SJCRH30 (cell line): ENCODE data around the gene USP53. TPM values are rescaled to one million over a fixed set of nuclear protein-coding genes. Genes with fewer than 3 reads are reported as not detected.
"Not testable (repeated sequence)": the region's sequence is repeated elsewhere in the genome, so short reads cannot be mapped to it uniquely, and the experiment has no call there.

Experiments
- DNase-seq, 2 experiments: peaks; one replicate each; pipeline ENCODE4 v3.0.0-alpha.2; 2015 to 2020
- H3K27ac ChIP-seq: fragments of 250-450 bp; sonication (Bioruptor Pico); 2 replicates; pipeline ENCODE4 v1.5.1; 2020; ENCODE audit warnings: mild to moderate bottlenecking, moderate library complexity
- H3K27me3 ChIP-seq: fragments of 250-450 bp; sonication (Bioruptor Pico); 2 replicates; pipeline ENCODE4 v1.5.1; 2020; ENCODE audit warnings: mild to moderate bottlenecking, moderate library complexity
- H3K36me3 ChIP-seq: fragments of 250-450 bp; sonication (Bioruptor Pico); 2 replicates; pipeline ENCODE4 v1.5.1; 2020; ENCODE audit warnings: mild to moderate bottlenecking, moderate library complexity
- H3K4me1 ChIP-seq: fragments of 250-450 bp; sonication (Bioruptor Pico); 2 replicates; pipeline ENCODE4 v1.5.1; 2020; ENCODE audit warnings: mild to moderate bottlenecking, moderate library complexity
- H3K4me3 ChIP-seq: fragments of 250-450 bp; sonication (Bioruptor Pico); 2 replicates; pipeline ENCODE4 v1.5.1; 2020; ENCODE audit warnings: mild to moderate bottlenecking, moderate library complexity
- H3K9me3 ChIP-seq: fragments of 250-450 bp; sonication (Bioruptor Pico); replicated peaks from 2 replicates; pipeline ENCODE4 v1.5.1; 2020; ENCODE audit warnings: mild to moderate bottlenecking, moderate library complexity
- total RNA-seq: library from RNA; depleted of rRNA; stranded (reverse); fragments of >200 nt; shearing (Covaris generic); gene quantifications from 2 replicates; pipeline ENCODE4 v1.2.3, GENCODE V29; 2014; rRNA removed

USP53 gene
- total RNA-seq: 10.5 and 14.0 TPM in 2 replicates

DNA sequence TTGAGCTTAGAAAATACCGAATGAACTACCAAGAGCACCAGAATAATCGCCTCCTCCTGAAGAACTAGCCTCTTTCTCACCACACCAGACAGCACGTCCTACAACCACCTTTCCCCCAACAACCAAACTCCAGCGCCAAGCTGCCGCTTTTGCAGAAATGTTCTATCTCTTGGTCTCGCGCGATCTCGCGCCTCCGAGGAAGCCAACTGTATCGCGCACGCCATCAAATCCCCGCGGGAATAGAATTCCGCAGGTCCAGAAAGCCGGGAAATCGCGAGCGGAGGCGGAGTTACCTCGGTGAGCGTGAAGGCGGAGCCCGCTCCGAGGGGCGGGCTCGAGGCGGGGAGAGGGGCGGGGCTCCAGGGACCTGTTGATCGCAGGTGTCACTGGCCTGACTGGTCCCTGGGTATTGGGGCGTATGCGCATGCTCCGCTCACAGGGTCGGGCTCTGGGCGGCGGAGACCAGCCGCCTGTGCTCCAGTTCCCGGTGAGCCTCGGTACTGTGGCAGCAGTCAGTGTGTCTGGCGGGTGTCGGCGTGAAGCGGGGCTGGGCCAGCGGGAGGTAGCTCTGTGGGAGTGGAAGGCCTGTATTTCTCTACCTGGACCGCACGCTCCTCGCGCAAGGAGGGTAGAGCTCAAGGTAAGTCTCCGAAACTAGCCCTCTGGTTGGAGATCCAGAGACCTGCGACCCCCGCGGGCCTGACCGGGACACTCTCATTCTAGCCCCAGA lies at the start of gene USP53:
Gene USP53, plus strand, starts transcription at position 480 of the 730 bp plus-strand sequence. CDS start 27,047 bp downstream, outside the sequence.
- no peaks in the 10 kb centered on the region for H3K36me3 ChIP-seq
- peak; percentile 98 to 99 for DNase-seq
- no peaks in the 10 kb centered on the region for H3K27me3 ChIP-seq
- H3K4me1 ChIP-seq: 0 out of 2 replicates have a peak, but pooled peaks cover 4% of the 10 kb centered on the region
- H3K27ac ChIP-seq: peak within 1 kb of the TSS; percentile 59
- H3K4me3 ChIP-seq: peak within 1 kb of the TSS; percentile 70
- no peaks in the 10 kb centered on the region for H3K9me3 ChIP-seq

DNA sequence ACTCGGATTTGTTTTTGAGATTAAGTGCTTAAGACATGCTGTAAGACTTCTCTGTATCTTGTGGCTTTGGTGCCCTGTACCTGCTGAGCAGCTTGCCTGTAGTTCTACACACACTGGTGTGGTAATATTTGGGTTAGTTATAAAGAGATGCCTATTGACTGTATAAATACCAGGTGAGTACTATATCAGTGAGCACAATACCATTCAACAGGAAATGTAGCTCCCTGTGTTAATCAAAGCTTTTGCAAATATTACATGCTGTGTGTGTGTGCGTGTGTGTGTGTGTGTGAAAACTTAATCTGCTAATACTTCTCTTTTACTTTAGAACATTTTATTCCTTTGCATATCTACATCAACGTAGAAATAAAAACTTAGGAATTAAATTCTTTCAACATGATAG lies 46.7 kb upstream of the USP53 start:
- H3K36me3 ChIP-seq: no peaks in the 10 kb centered on the region
- H3K27me3 ChIP-seq: no peaks in the 10 kb centered on the region
- 0 out of 2 replicates have a peak, but pooled peaks cover 3% of the 10 kb centered on the region for H3K9me3 ChIP-seq
- no peak for DNase-seq
- H3K4me1 ChIP-seq: peaks cover 10% of the 10 kb centered on the region
- H3K27ac ChIP-seq: no peak overlapping the region
- H3K4me3 ChIP-seq: no peak overlapping the region

DNA sequence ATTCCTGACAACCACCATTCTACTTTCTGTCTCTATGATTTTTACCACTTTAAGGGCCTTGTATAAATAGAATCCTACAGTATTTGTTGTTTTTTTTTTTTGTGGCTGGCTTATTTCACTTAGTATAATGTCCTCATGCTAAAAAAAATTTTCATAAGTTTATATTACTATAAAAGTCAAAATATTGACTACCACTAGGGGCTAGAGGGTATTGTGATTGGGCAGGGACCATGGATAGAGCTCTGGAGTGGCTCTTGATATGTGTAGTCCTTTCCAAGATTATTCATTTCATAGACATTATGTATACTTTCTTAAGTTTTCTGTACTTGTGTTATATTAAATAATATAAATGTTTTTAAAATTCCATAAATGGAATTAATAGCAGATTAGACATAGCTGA lies 42.3 kb upstream of the USP53 start:
- no peaks in the 10 kb centered on the region for H3K27me3 ChIP-seq
- H3K9me3 ChIP-seq: 0 out of 2 replicates have a peak, but pooled peaks cover 3% of the 10 kb centered on the region
- H3K36me3 ChIP-seq: no peaks in the 10 kb centered on the region
- no peaks in the 10 kb centered on the region for H3K4me1 ChIP-seq
- no peak overlapping the region for H3K27ac ChIP-seq
- no peak overlapping the region for H3K4me3 ChIP-seq
- DNase-seq: no peak

DNA sequence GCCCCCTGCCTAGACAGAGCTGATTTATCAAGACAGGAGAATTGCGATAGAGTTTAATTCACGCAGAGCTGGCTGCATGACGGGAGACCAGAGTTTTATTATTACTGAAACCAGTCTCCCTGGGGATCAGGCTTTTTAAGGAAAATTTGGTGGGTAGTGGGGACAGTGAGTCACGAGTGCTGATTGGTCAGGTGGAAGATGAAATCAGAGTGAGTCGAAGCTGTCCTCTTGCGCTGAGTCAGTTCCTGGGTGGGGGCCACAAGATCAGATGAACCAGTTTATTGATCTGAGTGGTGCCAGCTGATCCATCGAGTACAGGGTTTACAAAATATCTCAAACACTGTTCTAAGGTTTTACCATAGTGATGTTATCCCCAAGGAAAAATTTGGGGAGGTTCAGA lies 40.3 kb upstream of the USP53 start:
- H3K36me3 ChIP-seq: no peaks in the 10 kb centered on the region
- H3K27ac ChIP-seq: no peak overlapping the region
- no peaks in the 10 kb centered on the region for H3K4me1 ChIP-seq
- no peaks in the 10 kb centered on the region for H3K27me3 ChIP-seq
- no peak overlapping the region for H3K4me3 ChIP-seq
- no peak for DNase-seq
- 0 out of 2 replicates have a peak, but pooled peaks cover 3% of the 10 kb centered on the region for H3K9me3 ChIP-seq

DNA sequence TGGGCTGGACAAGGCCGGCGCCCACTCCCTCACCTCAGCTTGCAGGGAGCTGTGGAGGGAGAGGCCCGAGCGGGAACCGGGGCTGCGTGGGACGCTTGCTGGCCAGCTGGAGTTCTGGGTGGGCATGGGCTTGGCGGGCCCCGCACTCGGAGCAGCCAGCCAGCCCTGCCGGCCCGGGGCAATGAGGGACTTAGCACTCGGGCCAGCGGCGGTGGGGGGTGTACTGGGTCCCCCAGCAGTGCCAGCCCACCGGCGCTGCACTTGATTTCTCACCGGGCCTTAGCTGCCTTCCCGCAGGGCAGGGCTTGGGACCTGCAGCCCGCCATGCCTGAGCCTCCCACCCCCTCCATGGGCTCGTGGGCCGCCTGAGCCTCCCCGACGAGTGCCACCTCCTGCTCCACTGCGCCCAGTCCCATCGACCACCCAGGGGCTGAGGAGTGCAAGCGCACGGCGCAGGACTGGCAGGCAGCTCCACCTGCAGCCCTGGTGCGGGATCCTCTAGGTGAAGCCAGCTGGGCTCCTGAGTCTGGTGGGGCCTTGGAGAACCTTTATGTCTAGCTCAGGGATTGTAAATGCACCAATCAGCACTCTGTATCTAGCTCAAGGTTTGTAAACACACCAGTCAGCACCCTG lies 38.7 kb upstream of the USP53 start:
- H3K27me3 ChIP-seq, H3K4me1 ChIP-seq, H3K36me3 ChIP-seq, DNase-seq, H3K9me3 ChIP-seq, H3K4me3 ChIP-seq, H3K27ac ChIP-seq: not testable (repeated sequence)

DNA sequence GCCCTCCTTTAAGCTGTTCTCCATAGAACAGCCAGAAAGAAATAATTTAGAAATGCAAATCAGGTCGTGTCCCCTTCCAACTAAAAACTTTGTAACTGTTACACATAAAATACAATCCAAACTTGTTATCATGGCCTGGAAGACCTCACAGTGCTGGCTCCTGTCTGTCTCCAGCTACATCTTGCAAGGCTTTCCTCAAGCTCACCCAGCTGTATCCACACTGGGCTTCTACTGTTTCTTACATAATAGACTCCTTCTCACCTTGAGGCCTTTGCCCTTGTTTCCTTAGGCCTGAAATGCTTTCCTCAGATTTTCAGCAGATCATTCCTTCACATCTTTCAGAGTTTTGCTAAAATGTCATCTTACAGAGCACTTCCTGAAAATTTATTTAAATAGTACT lies 33.5 kb upstream of the USP53 start:
- Histone ChIP-seq H3K9me3 (no peaks in the 10 kb centered on the region; the same call in 1 of the 2 replicates), H3K27ac (no peak overlapping the region), H3K36me3 (no peaks in the 10 kb centered on the region), H3K4me3 (no peak overlapping the region), H3K4me1 (no peaks in the 10 kb centered on the region), H3K27me3 (no peaks in the 10 kb centered on the region)
- no peak for DNase-seq

DNA sequence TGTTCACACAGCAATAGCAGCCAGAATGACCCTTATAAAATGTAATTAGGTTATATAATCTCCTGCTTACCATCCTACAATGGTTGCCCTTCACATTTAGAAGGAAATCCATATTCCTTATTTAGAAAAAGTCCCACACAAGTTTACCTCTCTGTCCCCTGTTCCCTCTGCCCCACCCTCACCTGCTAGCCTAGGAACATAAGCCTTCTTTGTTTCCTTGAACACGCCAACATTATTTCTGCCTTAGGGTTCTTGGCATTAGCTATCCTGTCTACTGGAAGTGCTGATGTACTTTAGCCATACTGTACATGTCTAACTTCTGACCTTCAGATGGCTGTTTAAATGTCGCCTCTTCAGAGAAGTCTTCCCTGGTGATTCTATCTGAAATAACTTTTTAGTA lies 28.4 kb upstream of the USP53 start:
- H3K4me1 ChIP-seq: no peaks in the 10 kb centered on the region
- no peak for DNase-seq
- H3K27ac ChIP-seq: no peak overlapping the region
- H3K4me3 ChIP-seq: no peak overlapping the region
- H3K27me3 ChIP-seq: no peaks in the 10 kb centered on the region
- no peaks in the 10 kb centered on the region; the same call in 1 of the 2 replicates for H3K9me3 ChIP-seq
- no peaks in the 10 kb centered on the region for H3K36me3 ChIP-seq

DNA sequence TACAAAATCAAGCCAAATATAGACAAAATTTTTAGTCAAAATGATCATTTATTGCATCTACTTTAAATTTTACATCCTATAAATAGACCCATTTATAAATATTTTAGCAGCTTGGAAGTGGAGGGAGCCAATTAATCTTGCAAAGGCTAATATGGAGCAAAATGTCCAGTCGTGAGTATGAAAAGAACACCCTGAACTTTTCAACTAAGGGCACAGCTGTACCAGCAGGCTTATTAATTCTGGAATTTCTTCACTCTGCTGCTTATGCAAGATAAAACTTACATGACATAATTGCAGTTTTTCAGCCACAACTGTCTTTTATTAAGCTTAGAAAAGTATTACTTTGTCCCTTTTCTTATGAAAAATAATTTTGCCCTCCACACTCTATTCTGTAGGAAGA lies 22.9 kb upstream of the USP53 start:
- H3K9me3 ChIP-seq: no peaks in the 10 kb centered on the region
- 0 out of 2 replicates have a peak, but pooled peaks cover 4% of the 10 kb centered on the region for H3K4me1 ChIP-seq
- no peaks in the 10 kb centered on the region for H3K27me3 ChIP-seq
- DNase-seq: no peak
- no peaks in the 10 kb centered on the region for H3K36me3 ChIP-seq
- H3K27ac ChIP-seq: no peak overlapping the region
- no peak overlapping the region for H3K4me3 ChIP-seq

DNA sequence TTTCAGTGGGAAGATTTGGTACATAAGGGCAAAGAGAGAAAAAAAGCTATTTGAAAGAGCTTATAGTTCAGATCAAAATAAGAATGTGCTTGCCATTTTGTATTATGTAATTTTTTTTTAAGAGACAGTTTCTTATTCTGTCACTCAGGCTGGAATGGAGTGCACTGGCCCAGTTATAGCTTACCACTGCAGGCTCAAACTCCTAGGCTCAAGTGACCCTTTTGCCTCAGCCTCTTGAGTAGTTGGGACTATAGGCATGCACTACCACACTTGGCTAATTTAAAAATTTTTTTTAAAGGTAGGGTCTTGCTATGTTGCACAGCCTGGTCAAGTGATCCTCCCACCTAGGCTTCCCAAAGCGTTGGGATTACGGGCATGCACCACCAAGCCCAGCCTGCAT lies 22.2 kb upstream of the USP53 start:
- Histone ChIP-seq H3K4me3 (no peak overlapping the region), H3K36me3 (no peaks in the 10 kb centered on the region), H3K27ac (no peak overlapping the region), H3K27me3 (no peaks in the 10 kb centered on the region), H3K9me3 (no peaks in the 10 kb centered on the region), H3K4me1 (0 out of 2 replicates have a peak, but pooled peaks cover 4% of the 10 kb centered on the region)
- no peak for DNase-seq

DNA sequence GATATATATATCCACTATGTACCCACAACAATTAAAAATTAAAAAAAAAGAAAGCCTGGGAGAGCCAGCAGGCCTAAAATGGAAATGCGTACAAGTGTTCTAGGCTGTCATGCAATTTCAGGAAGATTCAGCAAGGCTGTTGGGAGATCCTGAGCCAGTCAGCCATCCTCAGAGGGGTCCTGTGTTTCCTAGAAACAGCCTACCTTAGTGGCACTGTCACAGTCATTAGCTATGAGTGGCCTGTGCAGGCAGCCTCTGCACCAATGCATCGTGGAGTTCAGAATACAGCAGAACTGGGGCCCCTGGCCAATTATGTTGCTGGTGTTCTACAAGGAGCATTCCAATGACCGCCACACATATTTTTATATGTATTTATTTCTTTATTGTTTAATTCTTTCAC lies 21.0 kb upstream of the USP53 start:
- H3K27ac ChIP-seq: no peak overlapping the region
- no peak for DNase-seq
- no peaks in the 10 kb centered on the region for H3K36me3 ChIP-seq
- H3K4me3 ChIP-seq: no peak overlapping the region
- 0 out of 2 replicates have a peak, but pooled peaks cover 3% of the 10 kb centered on the region for H3K9me3 ChIP-seq
- 0 out of 2 replicates have a peak, but pooled peaks cover 4% of the 10 kb centered on the region for H3K4me1 ChIP-seq
- H3K27me3 ChIP-seq: no peaks in the 10 kb centered on the region

DNA sequence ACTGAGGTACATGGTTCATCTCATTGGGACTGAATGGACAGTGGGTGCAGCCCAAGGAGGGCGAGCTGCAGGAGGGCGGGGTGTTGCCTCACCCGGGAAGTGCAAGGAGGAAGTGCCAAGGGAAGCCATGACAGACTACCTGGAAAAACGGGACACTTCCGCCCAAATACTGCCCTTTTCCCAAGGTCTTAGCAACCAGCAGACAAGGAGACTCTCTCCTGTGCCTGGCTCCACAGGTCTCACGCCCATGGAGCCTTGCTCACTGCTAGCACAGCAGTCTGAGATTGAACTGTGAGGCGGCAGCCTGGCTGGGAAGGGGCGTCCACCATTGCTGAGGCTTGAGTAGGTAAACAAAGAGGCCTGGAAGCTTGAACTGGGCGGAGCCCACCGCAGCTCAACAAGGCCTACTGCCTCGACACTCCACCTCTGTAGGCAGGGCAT lies 14.7 kb upstream of the USP53 start:
- DNase-seq: peak in 1 of 2 experiments; percentile 13
- Histone ChIP-seq H3K36me3 (no peaks in the 10 kb centered on the region), H3K9me3 (peaks cover 3% of the 10 kb centered on the region; the same call in 1 of the 2 replicates), H3K4me1 (no peaks in the 10 kb centered on the region), H3K27ac (no peak overlapping the region), H3K4me3 (peak overlapping the region; percentile 26; the same call in 1 of the 2 replicates), H3K27me3 (no peaks in the 10 kb centered on the region)

DNA sequence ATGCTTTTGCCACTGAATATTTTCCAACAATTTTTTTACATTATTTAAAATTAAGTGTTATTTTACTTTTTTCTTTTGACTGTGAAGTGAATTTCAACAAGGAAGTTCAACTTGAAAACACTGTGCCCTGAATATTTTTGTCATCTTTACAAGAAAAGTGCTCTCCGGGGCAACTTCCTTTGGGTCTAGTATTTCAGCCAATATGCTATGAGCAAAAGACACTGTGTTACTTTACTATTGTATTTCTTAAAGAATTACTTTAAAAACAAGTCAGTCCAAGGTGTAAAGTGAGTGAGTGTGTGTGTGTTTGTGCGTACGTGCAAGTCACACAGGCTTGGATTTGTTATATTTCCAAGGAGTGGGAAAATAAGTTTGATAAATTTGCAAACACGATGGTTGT lies 7.6 kb upstream of the USP53 start:
- Histone ChIP-seq H3K27ac (no peak overlapping the region), H3K36me3 (no peaks in the 10 kb centered on the region), H3K9me3 (no peaks in the 10 kb centered on the region; the same call in 1 of the 2 replicates), H3K27me3 (no peaks in the 10 kb centered on the region), H3K4me3 (no peak overlapping the region), H3K4me1 (0 out of 2 replicates have a peak, but pooled peaks cover 4% of the 10 kb centered on the region)
- no peak for DNase-seq

DNA sequence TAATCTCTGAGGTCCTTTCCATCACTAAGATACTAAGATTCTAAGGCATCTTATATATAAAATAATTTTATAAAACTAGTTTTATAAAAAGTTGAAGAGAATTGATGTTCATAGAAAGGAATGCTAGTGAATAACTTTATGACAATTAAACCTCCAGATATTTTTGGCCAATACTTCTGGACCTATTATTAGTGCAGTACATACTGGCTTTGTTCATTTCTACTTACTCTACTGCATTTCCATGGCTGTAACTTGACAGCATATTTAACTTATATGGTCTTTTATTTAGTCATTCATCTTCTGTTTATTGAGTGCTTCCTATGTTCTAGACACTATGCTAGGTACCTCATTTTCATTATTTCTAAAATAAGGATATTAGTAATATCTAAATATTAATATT lies 6.8 kb upstream of the USP53 start:
- 0 out of 2 replicates have a peak, but pooled peaks cover 4% of the 10 kb centered on the region for H3K4me1 ChIP-seq
- DNase-seq: no peak
- no peaks in the 10 kb centered on the region for H3K27me3 ChIP-seq
- no peaks in the 10 kb centered on the region; the same call in 1 of the 2 replicates for H3K9me3 ChIP-seq
- H3K27ac ChIP-seq: no peak overlapping the region
- H3K4me3 ChIP-seq: no peak overlapping the region
- H3K36me3 ChIP-seq: no peaks in the 10 kb centered on the region

DNA sequence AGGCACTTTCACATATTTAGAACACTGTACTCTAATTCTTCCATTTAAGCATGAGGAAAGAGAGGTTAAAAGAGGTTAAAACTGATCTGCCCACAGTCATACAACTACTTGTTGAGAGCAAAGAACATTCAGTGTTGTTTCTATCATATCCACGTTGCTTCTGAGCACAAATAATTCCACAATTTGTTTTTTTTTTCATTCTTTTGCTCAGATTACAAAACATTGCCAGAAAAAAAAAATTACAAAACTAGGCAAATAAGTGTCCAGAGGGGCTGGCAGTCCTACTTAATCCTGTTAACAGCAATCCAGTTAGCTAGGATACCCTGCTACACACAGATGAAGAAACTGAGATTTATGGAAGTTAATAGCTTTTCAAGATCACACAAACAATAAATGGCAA lies 6.3 kb upstream of the USP53 start:
- Histone ChIP-seq H3K4me3 (no peak overlapping the region), H3K4me1 (0 out of 2 replicates have a peak, but pooled peaks cover 4% of the 10 kb centered on the region), H3K27me3 (no peaks in the 10 kb centered on the region), H3K36me3 (no peaks in the 10 kb centered on the region), H3K27ac (no peak overlapping the region), H3K9me3 (no peaks in the 10 kb centered on the region; the same call in 1 of the 2 replicates)
- no peak for DNase-seq

DNA sequence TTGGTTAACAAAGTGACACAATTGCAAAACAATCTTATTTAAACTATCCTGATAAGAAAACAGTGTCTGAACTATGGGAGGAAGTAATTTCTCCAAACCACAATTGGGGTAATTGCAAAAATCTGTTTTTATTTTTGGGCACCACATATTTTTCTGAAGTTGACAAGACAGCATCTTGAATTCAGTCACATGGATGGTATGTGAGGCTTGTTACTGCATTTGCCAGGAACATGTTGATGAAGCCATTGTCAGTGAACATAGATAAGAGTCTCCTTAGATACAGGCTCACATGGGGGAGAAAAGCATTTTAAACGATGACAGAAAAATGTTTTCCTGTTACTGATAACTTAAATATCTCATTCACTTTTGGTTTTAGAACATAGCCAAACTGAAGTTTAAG lies 5.5 kb upstream of the USP53 start:
- H3K27me3 ChIP-seq: no peaks in the 10 kb centered on the region
- no peaks in the 10 kb centered on the region; the same call in 1 of the 2 replicates for H3K9me3 ChIP-seq
- no peaks in the 10 kb centered on the region for H3K36me3 ChIP-seq
- 0 out of 2 replicates have a peak, but pooled peaks cover 4% of the 10 kb centered on the region for H3K4me1 ChIP-seq
- H3K27ac ChIP-seq: no peak overlapping the region
- no peak for DNase-seq
- no peak overlapping the region for H3K4me3 ChIP-seq
